Mesendoderm (in vitro differentiated cells): Measurements from ENCODE around the gene TDRD12.
"Not testable (repeated sequence)": the region's sequence is repeated elsewhere in the genome, so short reads cannot be mapped to it uniquely, and the experiment has no call there.

Experiments
- DNase-seq: peaks from one replicate; pipeline ENCODE4 v3.0.0; 2013
- H2AK5ac ChIP-seq: 2 replicates; pipeline ENCODE4 v1.6.1; 2013; ENCODE audit warnings: low read length, inconsistent platforms
- H2BK120ac ChIP-seq: 2 replicates; pipeline ENCODE4 v1.6.1; 2013; ENCODE audit warnings: low read depth, mild to moderate bottlenecking, low read length, moderate library complexity, mixed read lengths
- H2BK15ac ChIP-seq: replicated peaks from 2 replicates; pipeline ENCODE4 v1.6.1; 2013; ENCODE audit warnings: low read depth, mild to moderate bottlenecking, moderate library complexity
- H2BK5ac ChIP-seq: 2 replicates; pipeline ENCODE4 v1.6.1; 2013; ENCODE audit warnings: low read length, inconsistent platforms
- H3K18ac ChIP-seq: 2 replicates; pipeline ENCODE4 v1.6.1; 2013; ENCODE audit warnings: mild to moderate bottlenecking, low read length, mixed read lengths
- H3K23ac ChIP-seq: one replicate; pipeline ENCODE4 v1.6.1; 2013; ENCODE audit warnings: low read length
- H3K27ac ChIP-seq: 2 replicates; pipeline ENCODE4 v1.5.1; 2013; ENCODE audit warnings: low read depth, mild to moderate bottlenecking, inconsistent platforms, low read length, moderate library complexity
- H3K27me3 ChIP-seq: 2 replicates; pipeline ENCODE4 v1.6.1; 2013; ENCODE audit warnings: low read length, control low read depth, mild to moderate bottlenecking, inconsistent platforms; ENCODE audit not compliant: insufficient read depth, poor library complexity
- H3K36me3 ChIP-seq: 2 replicates; pipeline ENCODE4 v1.6.1; 2013; ENCODE audit warnings: low read length, inconsistent platforms; ENCODE audit not compliant: control insufficient read depth, insufficient read depth
- H3K4ac ChIP-seq: one replicate; pipeline ENCODE4 v1.6.1; 2013; ENCODE audit warnings: low read depth, mild to moderate bottlenecking, low read length, moderate library complexity
- H3K4me1 ChIP-seq: 2 replicates; pipeline ENCODE4 v1.6.1; 2013; ENCODE audit warnings: low read depth, low read length, inconsistent platforms; ENCODE audit not compliant: control insufficient read depth
- H3K4me2 ChIP-seq: 2 replicates; pipeline ENCODE4 v1.6.1; 2013; ENCODE audit warnings: low read length
- H3K4me3 ChIP-seq: 2 replicates; pipeline ENCODE4 v1.5.1; 2013; ENCODE audit warnings: mild to moderate bottlenecking, low read length
- H3K56ac ChIP-seq: one replicate; pipeline ENCODE4 v1.6.1; 2013; ENCODE audit warnings: low read length
- H3K79me1 ChIP-seq: 2 replicates; pipeline ENCODE4 v1.6.1; 2013; ENCODE audit warnings: low read length, inconsistent platforms
- H3K79me2 ChIP-seq: 2 replicates; pipeline ENCODE4 v1.6.1; 2013; ENCODE audit warnings: mild to moderate bottlenecking, low read length; ENCODE audit not compliant: control insufficient read depth, insufficient read depth
- H3K9ac ChIP-seq: 2 replicates; pipeline ENCODE4 v1.6.1; 2013; ENCODE audit warnings: low read length, inconsistent platforms
- H4K5ac ChIP-seq: one replicate; pipeline ENCODE4 v1.6.1; 2013; ENCODE audit warnings: low read length
- H4K8ac ChIP-seq: one replicate; pipeline ENCODE4 v1.6.1; 2013; ENCODE audit warnings: low read depth, mild to moderate bottlenecking, control low read depth, low read length, moderate library complexity
- WGBS: extraction: QIAGEN DNeasy Blood & Tissue Kit; methylation state at CpG from one replicate; pipeline ENCODE4 v1.1.7; 2013; ENCODE audit warnings: low lambda C conversion rate, missing lambda C conversion rate; ENCODE audit not compliant: insufficient coverage; ENCODE audit errors: extremely low coverage; 5-methylcytosine and 5-hydroxymethylcytosine counted together

TDRD12 gene

DNA sequence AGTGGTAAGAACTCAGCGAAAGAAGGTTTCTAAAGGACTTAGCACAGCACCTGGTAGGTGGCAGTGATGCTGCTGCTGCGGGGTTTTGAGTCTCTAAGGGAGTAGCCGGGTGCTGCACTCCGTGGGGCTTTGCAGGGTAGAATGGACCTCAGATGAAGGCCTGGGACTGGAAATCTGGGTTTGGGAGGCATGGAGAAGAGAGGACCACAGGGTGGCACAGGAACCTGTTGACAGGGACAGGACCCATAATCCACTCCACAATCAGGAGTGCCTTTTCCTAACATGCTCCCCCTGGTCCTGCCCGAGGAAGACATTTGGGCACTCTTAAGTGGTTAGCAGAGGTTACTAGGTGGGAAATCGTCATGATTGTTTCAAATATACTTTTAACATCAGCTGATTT is 29.8 kb downstream of the TDRD12 start:
- WGBS: no CpG with 5 or more reads among the region's 6 CpGs

DNA sequence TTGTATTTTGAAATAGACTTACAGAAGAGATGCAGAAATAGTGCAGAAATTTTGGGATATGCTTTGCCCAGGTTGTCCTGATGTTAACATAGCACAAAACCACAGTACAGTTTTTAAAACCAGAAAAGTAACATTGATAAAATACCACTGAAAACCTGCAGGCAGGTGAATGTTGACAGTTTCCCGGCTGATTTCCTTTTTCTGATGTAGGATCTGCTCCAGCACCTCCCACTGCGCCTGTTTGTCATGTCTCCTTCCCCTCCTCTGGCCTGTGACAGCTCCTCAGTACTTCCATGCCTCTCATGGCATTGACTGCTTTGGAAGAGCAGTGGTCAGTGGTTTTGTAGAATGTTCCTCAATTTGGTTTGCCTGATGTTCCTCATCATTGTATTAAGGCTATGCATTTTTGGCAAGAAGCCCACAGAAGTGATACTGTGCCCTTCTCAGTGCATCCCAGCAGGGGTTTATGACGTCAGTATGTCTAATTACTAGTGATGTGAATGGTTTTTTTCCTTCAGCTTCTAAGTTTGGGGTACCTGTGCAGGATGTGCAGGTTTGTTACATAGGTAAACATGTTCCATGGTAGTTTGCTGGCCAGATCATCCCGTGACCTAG is 31.0 kb downstream of the TDRD12 start:
- Histone ChIP-seq H3K79me1 (no peaks in the 10 kb centered on the region), H2BK120ac (no peak overlapping the region), H3K79me2 (no peaks in the 10 kb centered on the region), H3K18ac (no peak overlapping the region), H2BK5ac (no peak overlapping the region), H2BK15ac (no peak overlapping the region), H3K4me3 (no peak overlapping the region), H2AK5ac (no peak overlapping the region), H4K8ac (no peak overlapping the region), H3K9ac (no peak overlapping the region), H3K27me3 (no peaks in the 10 kb centered on the region), H3K36me3 (no peaks in the 10 kb centered on the region), H3K4me1 (no peaks in the 10 kb centered on the region), H3K23ac (no peak overlapping the region), H3K4ac (no peak overlapping the region), H3K56ac (no peak overlapping the region), H4K5ac (no peak overlapping the region), H3K4me2 (no peak overlapping the region), H3K27ac (no peak overlapping the region)
- no peak for DNase-seq
- WGBS: no CpG with 5 or more reads among the region's 4 CpGs

More for the DNA sequence above, 29.8 kb downstream of the TDRD12 start:
- Histone ChIP-seq H3K9ac (no peak overlapping the region), H4K8ac (no peak overlapping the region), H3K4me2 (no peak overlapping the region), H2BK15ac (no peak overlapping the region), H3K36me3 (no peaks in the 10 kb centered on the region), H2BK5ac (no peak overlapping the region), H3K4me3 (no peak overlapping the region), H3K4ac (no peak overlapping the region), H4K5ac (no peak overlapping the region), H3K4me1 (no peaks in the 10 kb centered on the region), H3K79me2 (no peaks in the 10 kb centered on the region), H3K79me1 (no peaks in the 10 kb centered on the region), H3K27ac (no peak overlapping the region), H3K18ac (no peak overlapping the region), H3K56ac (no peak overlapping the region), H2BK120ac (no peak overlapping the region), H3K27me3 (no peaks in the 10 kb centered on the region), H3K23ac (no peak overlapping the region), H2AK5ac (no peak overlapping the region)
- no peak for DNase-seq

DNA sequence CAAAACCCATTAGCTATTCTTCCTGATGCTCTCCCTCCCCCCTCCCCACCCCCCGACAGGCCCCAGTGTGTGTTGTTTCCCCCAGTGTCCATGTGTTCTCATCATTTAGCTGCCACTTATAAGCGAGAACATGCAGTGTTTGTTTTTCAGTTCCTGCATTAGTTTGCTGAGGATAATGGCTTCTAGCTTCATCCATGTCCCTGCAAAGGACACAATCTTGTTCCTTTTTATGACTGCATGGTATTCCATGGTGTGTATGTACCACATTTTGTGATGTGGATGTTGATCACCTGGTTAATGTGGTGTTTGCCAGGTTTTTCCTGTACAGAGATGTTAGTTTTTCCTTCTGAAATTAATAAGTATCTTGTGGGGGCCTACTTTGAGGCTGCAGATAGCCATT is 31.5 kb downstream of the TDRD12 start:
- Histone ChIP-seq H3K18ac (no peak overlapping the region), H3K79me2 (no peaks in the 10 kb centered on the region), H3K36me3 (no peaks in the 10 kb centered on the region), H2BK120ac (no peak overlapping the region), H4K8ac (no peak overlapping the region), H3K23ac (no peak overlapping the region), H3K79me1 (no peaks in the 10 kb centered on the region), H3K9ac (no peak overlapping the region), H3K27me3 (no peaks in the 10 kb centered on the region), H2BK15ac (no peak overlapping the region), H3K4ac (no peak overlapping the region), H4K5ac (no peak overlapping the region), H3K56ac (no peak overlapping the region), H3K27ac (no peak overlapping the region), H3K4me2 (no peak overlapping the region), H2AK5ac (no peak overlapping the region), H3K4me1 (no peaks in the 10 kb centered on the region), H3K4me3 (no peak overlapping the region), H2BK5ac (no peak overlapping the region)
- DNase-seq: no peak
- WGBS: no CpG with 5 or more reads among the region's 2 CpGs

GRCh38 chr19:32757189-32757588 is 37.6 kb downstream of the TDRD12 start:
- Histone ChIP-seq H3K9ac (no peak overlapping the region), H3K27ac (no peak overlapping the region), H4K5ac (no peak overlapping the region), H3K36me3 (no peaks in the 10 kb centered on the region), H3K18ac (no peak overlapping the region), H2BK120ac (no peak overlapping the region), H3K4ac (no peak overlapping the region), H3K79me1 (no peaks in the 10 kb centered on the region), H3K23ac (no peak overlapping the region), H4K8ac (no peak overlapping the region), H3K4me2 (no peak overlapping the region), H3K79me2 (no peaks in the 10 kb centered on the region), H2AK5ac (no peak overlapping the region), H2BK5ac (no peak overlapping the region), H3K4me3 (no peak overlapping the region), H3K56ac (no peak overlapping the region), H2BK15ac (no peak overlapping the region), H3K4me1 (no peaks in the 10 kb centered on the region), H3K27me3 (no peaks in the 10 kb centered on the region)
- no CpG with 5 or more reads among the region's 3 CpGs for WGBS
- DNase-seq: no peak

DNA sequence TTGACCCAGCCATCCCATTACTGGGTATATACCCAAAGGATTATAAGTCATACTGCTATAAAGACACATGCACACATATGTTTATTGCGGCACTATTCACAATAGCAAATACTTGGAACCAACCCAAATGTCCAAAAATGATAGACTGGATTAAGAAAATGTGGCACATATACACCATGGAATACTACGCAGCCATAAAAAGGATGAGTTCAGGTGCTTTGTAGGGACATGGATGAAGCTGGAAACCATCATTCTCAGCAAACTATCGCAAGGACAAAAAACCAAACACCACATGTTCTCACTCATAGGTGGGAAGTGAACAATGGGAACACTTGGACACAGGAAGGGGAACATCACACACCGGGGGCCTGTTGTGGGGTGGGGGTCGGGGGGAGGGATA is 45.8 kb downstream of the TDRD12 start:
- H2BK5ac ChIP-seq, H3K23ac ChIP-seq, H4K5ac ChIP-seq, H3K27me3 ChIP-seq, H3K79me1 ChIP-seq, H3K27ac ChIP-seq, H3K4me2 ChIP-seq, H2AK5ac ChIP-seq, H2BK15ac ChIP-seq, H3K56ac ChIP-seq, H3K4me3 ChIP-seq, H3K36me3 ChIP-seq, DNase-seq, H4K8ac ChIP-seq, H3K9ac ChIP-seq, H3K18ac ChIP-seq, H3K4me1 ChIP-seq, H3K4ac ChIP-seq, H2BK120ac ChIP-seq, H3K79me2 ChIP-seq: not testable (repeated sequence)
- no CpG with 5 or more reads among the region's 5 CpGs for WGBS
